Right lobe of liver (tissue), 4 donors: ENCODE data around the gene NCAPH2.

ENCODE experiments used
- CTCF ChIP-seq, 4 donors: fragments of 200-600 bp in 3 of 4; fragments of 450-650 bp in 1 of 4; IDR thresholded peaks; one replicate each; pipeline versions ENCODE4 v1.5.1 to v1.8.0; 2016 to 2022; ENCODE audit warnings: antibody characterized with exemption in 4 of 4, mild to moderate bottlenecking in 2 of 4
- POLR2A ChIP-seq: fragments of 450-650 bp; IDR thresholded peaks from one replicate; pipeline ENCODE4 v1.6.1; 2017; ENCODE audit warnings: antibody characterized with exemption, mild to moderate bottlenecking
- donor health status: DM: no; HTN: no; CAD: no.
- donor health status: DM: no; HTN: no; CAD: no.
- donor health status: DM: no; HTN: yes; CAD: no.

GRCh38 chr22:50471197-50471847, 36.7 kb upstream of the NCAPH2 start:
- no peak for TF ChIP-seq CTCF (IDR thresholded peaks at IDR 0.05)
- no peak for TF ChIP-seq POLR2A
